ENCODE measurements around the gene TBL3. TPM values are rescaled to one million over a fixed set of nuclear protein-coding genes. Genes with fewer than 3 reads are reported as not detected.

TBL3 gene
- total and polyA plus RNA-seq, 2 of the 8 experiments (the other 6 are each of a cell fraction or from before 2014, with no cell fraction given) = 65.8 to 137 TPM

GRCh38 chr16:1990351-1991134, 18.7 kb downstream of the TBL3 start:
- no peak overlapping the region for H2AFZ ChIP-seq (ENCODE audit: low read length)
- peaks cover 7 to 10% of the 10 kb centered on the region in 2 experiments for H4K20me1 ChIP-seq (replicated peaks in 1 of 2; ENCODE audit: control insufficient read depth in 1 of 2, insufficient read depth in 2 of 2, low read length in 2 of 2)
- CTCF ChIA-PET (ENCODE audit: partially characterized antibody) = interaction anchor here (1.4 to 6.8 kb wide), 3 partner anchors 9 to 100 kb away, joined by 3 to 55 read pairs (median 5); partner anchors contain the start of gene NOXO1
- H3K14ac ChIP-seq (ENCODE audit: insufficient read length) = no peak overlapping the region
- 7% methylated on average over 34 of the region's 50 CpGs; no CpG with 5 or more reads in 1 of the 2 experiments for WGBS, 2 experiments (ENCODE audit: extremely low coverage in 1 of 2, insufficient coverage in 1 of 2, insufficient read length in 1 of 2, insufficient replicate concordance in 2 of 2, low coverage in 1 of 2, low lambda C conversion rate in 2 of 2, missing lambda C conversion rate in 1 of 2)
- H3K4me1 ChIP-seq (replicated peaks in 1 of 4; ENCODE audit: control insufficient read depth in 3 of 4, insufficient read depth in 4 of 4, low read length in 3 of 4) = peaks cover 0 to 27% (median 18%) of the 10 kb centered on the region in 4 experiments; a peak in 6 of 7 replicates
- H2BK20ac ChIP-seq (ENCODE audit: low read length) = no peak overlapping the region
- FAIRE-seq (no peak), DNase-seq (ENCODE audit: low read depth in 1 of 2, low spot score in 2 of 2) (peak in 1 of 2 experiments; percentile 90)
- no peak overlapping the region for H3K4ac ChIP-seq (replicated peaks; ENCODE audit: insufficient read length, low read depth, low read length)
- peak overlapping the region; percentile 62; the same call in 1 of the 2 replicates for H4K8ac ChIP-seq (ENCODE audit: extremely low read depth, insufficient read depth, low read length)
- H3K4me2 ChIP-seq (ENCODE audit: insufficient read depth in 1 of 2, low read depth in 2 of 2, low read length in 2 of 2) = peak overlapping the region; percentile 83 to 91
- no peak overlapping the region; the same call in 1 of the 2 replicates for H3K27ac ChIP-seq (ENCODE audit: low read depth, low read length)
- peak overlapping the region; percentile 36 to 77 (median 48) for H3K4me3 ChIP-seq (ENCODE audit: extremely low read depth in 1 of 4, insufficient read depth in 2 of 4, low read depth in 3 of 4, low read length in 4 of 4)
- H3K36me3 ChIP-seq (ENCODE audit: control insufficient read depth in 2 of 4, insufficient read depth in 4 of 4, low read length in 3 of 4) = peaks cover 2 to 5% (median 3%) of the 10 kb centered on the region in 4 experiments; a peak in 3 of 8 replicates
- no peaks in the 10 kb centered on the region for H3K79me1 ChIP-seq (ENCODE audit: low read depth, low read length)
- H2BK15ac ChIP-seq (ENCODE audit: low read length) = peak overlapping the region; percentile 81; the same call in 1 of the 2 replicates
- H3K18ac ChIP-seq (ENCODE audit: extremely low read depth, low read length) = 0 out of 2 replicates have a peak overlapping the region, but pooled peaks have one; percentile 38
- no peak overlapping the region for H2BK5ac ChIP-seq (ENCODE audit: low read depth, low read length)
- no peaks in the 10 kb centered on the region for H3K79me2 ChIP-seq (ENCODE audit: control insufficient read depth in 1 of 2, insufficient read depth in 2 of 2, low read length in 2 of 2)
- peak overlapping the region; percentile 11 for H4K91ac ChIP-seq (replicated peaks; ENCODE audit: insufficient read length, low read length)
- no peak overlapping the region for H3K56ac ChIP-seq (replicated peaks; ENCODE audit: insufficient read length, low read depth, low read length)
- peak overlapping the region; percentile 53; the same call in 1 of the 2 replicates for H2BK12ac ChIP-seq (ENCODE audit: low read depth, low read length)
- peak overlapping the region in 3 of 4 experiments; percentile 0 to 8 (median 2); a peak in 2 of 7 replicates for H3K9ac ChIP-seq (replicated peaks in 1 of 4; ENCODE audit: extremely low read depth in 1 of 4, low read depth in 3 of 4, low read length in 3 of 4)
- H3K23me2 ChIP-seq (ENCODE audit: low read depth, low read length) = peaks cover 22% of the 10 kb centered on the region; the same call in 1 of the 2 replicates
- POLR2A ChIA-PET (ENCODE audit: partially characterized antibody) = interaction anchor here (0.6 to 28.2 kb wide), 12 partner anchors 7 to 165 kb away, joined by 3 to 736 read pairs (median 6); partner anchors contain the start of genes GFER, NDUFB10, NOXO1 and NPW
- no peak overlapping the region for H2BK120ac ChIP-seq (replicated peaks; ENCODE audit: low read depth, low read length)
- no peaks in the 10 kb centered on the region for H3K9me3 ChIP-seq (ENCODE audit: insufficient read depth in 2 of 2, low read depth in 1 of 2, low read length in 1 of 2)
- no peak overlapping the region for H2AK5ac ChIP-seq (ENCODE audit: low read depth, low read length)
- peaks cover 4 to 37% (median 24%) of the 10 kb centered on the region in 4 experiments for H3K27me3 ChIP-seq (replicated peaks in 1 of 4; ENCODE audit: control insufficient read depth in 3 of 4, extremely low read depth in 1 of 4, insufficient read depth in 3 of 4, low read length in 3 of 4)
- H3K23ac ChIP-seq (ENCODE audit: insufficient read length) = no peak overlapping the region
- no peak overlapping the region for H4K5ac ChIP-seq (ENCODE audit: insufficient read length, low read depth, low read length)
- TF ChIP-seq KDM4A (IDR thresholded peaks at IDR 0.05; ENCODE audit: low read depth, low read length, severe bottlenecking) (peak; percentile 75), CREB1 (IDR thresholded peaks at IDR 0.05) (peak; percentile 79), POLR2A (IDR thresholded peaks at IDR 0.05; ENCODE audit: control extremely low read depth in 1 of 2, low read depth in 2 of 2, low read length in 2 of 2) (no peak), GTF2F1 (IDR thresholded peaks at IDR 0.05; ENCODE audit: borderline replicate concordance, low read depth, low read length) (no peak), RXRA (IDR thresholded peaks at IDR 0.05; ENCODE audit: insufficient read depth, low read depth, low read length) (no peak), JUND (IDR thresholded peaks at IDR 0.05; ENCODE audit: low read length) (peak; percentile 93), CHD1 (IDR thresholded peaks at IDR 0.05; ENCODE audit: low read depth, low read length) (no peak), E2F6 (IDR thresholded peaks at IDR 0.05) (peak; percentile 63; the same call in 1 of the 2 replicates), BACH1 (IDR thresholded peaks at IDR 0.05; ENCODE audit: low read length) (no peak; the same call in 1 of the 2 replicates), CHD2 (IDR thresholded peaks at IDR 0.05; ENCODE audit: low read length) (no peak), TAF7 (optimal IDR thresholded peaks at IDR 0.05; ENCODE audit: borderline replicate concordance, low read depth, low read length) (no peak)

All from H1 (cell line).